Ovary (tissue), 9 donors: ENCODE measurements around the gene C19orf47. TPM values are rescaled to one million over a fixed set of nuclear protein-coding genes. Genes with fewer than 3 reads are reported as not detected.
"Not testable (repeated sequence)": the region's sequence is repeated elsewhere in the genome, so short reads cannot be mapped to it uniquely, and the experiment has no call there.

Source experiments
- DNase-seq, 5 donors: peaks; one replicate each; pipeline ENCODE4 v3.0.0-alpha.2; 2019 to 2020
- H3K27ac ChIP-seq, 2 donors: fragments of 200-600 bp; one replicate each; pipeline versions ENCODE4 v1.5.1 to v1.8.0; 2019 to 2022
- H3K27me3 ChIP-seq: fragments of 200-600 bp; one replicate; pipeline ENCODE4 v1.8.0; 2022
- H3K36me3 ChIP-seq: fragments of 200-600 bp; sonication (generic); one replicate; pipeline ENCODE4 v1.5.1; 2019
- H3K4me1 ChIP-seq: one replicate; pipeline ENCODE4 v1.8.1; 2013; ENCODE audit warnings: mild to moderate bottlenecking, moderate library complexity; ENCODE audit not compliant: insufficient read depth
- H3K4me3 ChIP-seq: fragments of 200-600 bp; sonication (generic); one replicate; pipeline ENCODE4 v1.5.1; 2017
- H3K9me3 ChIP-seq, 2 donors: fragments of 200-600 bp in 1 of 2; sonication (generic) in 1 of 2; one replicate each; pipeline versions ENCODE4 v1.5.1 to v1.8.1; 2013 to 2019; ENCODE audit warnings: mild to moderate bottlenecking in 1 of 2, moderate library complexity in 1 of 2
- CTCF ChIP-seq, 3 donors: fragments of 450-650 bp in 2 of 3; fragments of 200-600 bp in 1 of 3; IDR thresholded peaks; one replicate each; pipeline versions ENCODE4 v1.5.1 to v1.8.0; 2016 to 2022; ENCODE audit warnings: antibody characterized with exemption in 3 of 3, mild to moderate bottlenecking in 1 of 3
- EP300 ChIP-seq: sonication (generic); formaldehyde crosslinking; IDR thresholded peaks from one replicate; pipeline ENCODE4 v1.6.1; 2017; ENCODE audit warnings: antibody characterized with exemption
- POLR2A ChIP-seq: fragments of 450-650 bp; IDR thresholded peaks from one replicate; pipeline ENCODE4 v1.6.1; 2017; ENCODE audit warnings: antibody characterized with exemption, mild to moderate bottlenecking, moderate library complexity
- WGBS, 3 donors: extraction: QIAGEN DNeasy Blood & Tissue Kit in 1 of 3; methylation state at CpG; one replicate each; pipeline versions ENCODE4 v1.1.5 to v1.1.7; 2013 to 2017; 5-methylcytosine and 5-hydroxymethylcytosine counted together
- intact Hi-C, 4 donors: fragments of 100-400 bp; cut with DNase I; formaldehyde crosslinking; loops; one replicate each; pipeline versions ENCODE4 v1.11.0 to v1.15.1; 2022 to 2023
- polyA plus RNA-seq, 2 donors: library from polyadenylated mRNA; stranded (reverse); fragments of 200-250 nt in 1 of 2; fragments of 350-450 nt in 1 of 2; fragmentation: Illumina TruSeq in 1 of 2; extraction: RNeasy Lipid Tissue Mini Kit (QIAGEN cat#74804) in 1 of 2; gene quantifications; one replicate each; pipeline ENCODE4 v1.2.3, GENCODE V29; 2013 to 2014
- total RNA-seq, 7 donors: library from RNA; depleted of rRNA in 2 of 7; stranded (reverse); fragments of >200 nt in 2 of 7; fragmentation: NEBNext Ultra II Directional in 3 of 7; extraction: Animal tissue kit (Norgen Biotek cat#: 25700) in 3 of 7; gene quantifications; one replicate each; pipeline versions ENCODE4 v1.1.0 to v1.2.4, GENCODE V29; 2016 to 2023
- donor health status: DM: no; HTN: no; CAD: no; lungs with moderate emphysema.
- donor health status: DM: no; HTN: no; CAD: no.
- donor health status: Bipolar disorder and iron deficiency.
- donor health status: DM: yes; HTN: yes; CAD: no.
- donor health status: DM: no; HTN: no; CAD: no.
- donor health status: DM: yes; HTN: yes; CAD: no.

The C19orf47 gene
- total and polyA plus RNA-seq, 9 donors: 3.5 to 15.8 (median 12.2) TPM

- H3K9me3 ChIP-seq: no peaks in the 10 kb centered on the region
- TF ChIP-seq EP300 (no peak), CTCF (IDR thresholded peaks at IDR 0.05) (no peak), POLR2A (no peak)
- H3K27me3 ChIP-seq: no peaks in the 10 kb centered on the region
- no peaks in the 10 kb centered on the region for H3K36me3 ChIP-seq
- no peak for DNase-seq
- intact Hi-C loops: no loop called here
- no peak overlapping the region for H3K4me3 ChIP-seq
- no peaks in the 10 kb centered on the region for H3K4me1 ChIP-seq
- no peak overlapping the region for H3K27ac ChIP-seq
Measured at GRCh38 chr19:40335101-40335500, 13.1 kb downstream of the C19orf47 start.

- H3K36me3 ChIP-seq, H3K4me1 ChIP-seq, H3K9me3 ChIP-seq, H3K27ac ChIP-seq, DNase-seq, intact Hi-C loops, H3K27me3 ChIP-seq, H3K4me3 ChIP-seq: not testable (repeated sequence)
- 94 to 96% (median 95%) methylated on average over 6 of the region's 6 CpGs for WGBS, 3 donors
Measured at GRCh38 chr19:40333083-40333482, 15.1 kb downstream of the C19orf47 start.

GRCh38 chr19:40332669-40333068, 15.5 kb downstream of the C19orf47 start:
- intact Hi-C loops: no loop called here
- no peaks in the 10 kb centered on the region for H3K27me3 ChIP-seq

GRCh38 chr19:40331052-40331451, 17.1 kb downstream of the C19orf47 start:
- Histone ChIP-seq H3K4me3 (no peak overlapping the region), H3K27ac (no peak overlapping the region), H3K36me3 (no peaks in the 10 kb centered on the region), H3K27me3 (no peaks in the 10 kb centered on the region), H3K9me3 (no peaks in the 10 kb centered on the region), H3K4me1 (no peaks in the 10 kb centered on the region)
- no peak for DNase-seq
- intact Hi-C loops: no loop called here
- no peak for TF ChIP-seq EP300
- TF ChIP-seq CTCF (IDR thresholded peaks at IDR 0.05): no peak
- no peak for TF ChIP-seq POLR2A
- WGBS, 3 donors: 89 to 96% (median 93%) methylated on average over 5 of the region's 5 CpGs

More at GRCh38 chr19:40332669-40333068, 15.5 kb downstream of the C19orf47 start:
- no peak overlapping the region for H3K4me3 ChIP-seq
- no peaks in the 10 kb centered on the region for H3K9me3 ChIP-seq
- H3K27ac ChIP-seq: no peak overlapping the region
- DNase-seq: no peak
- WGBS, 3 donors: 80 to 86% (median 83%) methylated on average over 6 of the region's 6 CpGs
- H3K36me3 ChIP-seq: no peaks in the 10 kb centered on the region
- H3K4me1 ChIP-seq: no peaks in the 10 kb centered on the region
- TF ChIP-seq CTCF (IDR thresholded peaks at IDR 0.05): no peak
- no peak for TF ChIP-seq POLR2A
- no peak for TF ChIP-seq EP300

GRCh38 chr19:40326201-40326600, 22.0 kb downstream of the C19orf47 start:
- no peak for DNase-seq
- Histone ChIP-seq H3K9me3 (no peaks in the 10 kb centered on the region), H3K27me3 (no peaks in the 10 kb centered on the region), H3K36me3 (no peaks in the 10 kb centered on the region), H3K27ac (no peak overlapping the region), H3K4me1 (no peaks in the 10 kb centered on the region), H3K4me3 (no peak overlapping the region)
- WGBS, 3 donors: 89 to 90% (median 90%) methylated on average over 14 of the region's 14 CpGs
- TF ChIP-seq EP300 (no peak), CTCF (IDR thresholded peaks at IDR 0.05) (no peak), POLR2A (no peak)
- intact Hi-C loops: loop anchor here in 1 of 4 donors (10.0 kb wide), 1 partner anchor 189 kb away; no protein-coding TSS in a partner anchor
